GM21367 (cell line): ENCODE results near the gene M6PR.
A peak's percentile ranks its signal among the peaks of the same experiment; 100 is the strongest.

Experiments used
- ATAC-seq: cut with Tn5 transposase; IDR thresholded peaks from one replicate; pipeline ENCODE4 v1.9.1; 2021; ENCODE audit not compliant: unreplicated experiment

Gene M6PR

DNA sequence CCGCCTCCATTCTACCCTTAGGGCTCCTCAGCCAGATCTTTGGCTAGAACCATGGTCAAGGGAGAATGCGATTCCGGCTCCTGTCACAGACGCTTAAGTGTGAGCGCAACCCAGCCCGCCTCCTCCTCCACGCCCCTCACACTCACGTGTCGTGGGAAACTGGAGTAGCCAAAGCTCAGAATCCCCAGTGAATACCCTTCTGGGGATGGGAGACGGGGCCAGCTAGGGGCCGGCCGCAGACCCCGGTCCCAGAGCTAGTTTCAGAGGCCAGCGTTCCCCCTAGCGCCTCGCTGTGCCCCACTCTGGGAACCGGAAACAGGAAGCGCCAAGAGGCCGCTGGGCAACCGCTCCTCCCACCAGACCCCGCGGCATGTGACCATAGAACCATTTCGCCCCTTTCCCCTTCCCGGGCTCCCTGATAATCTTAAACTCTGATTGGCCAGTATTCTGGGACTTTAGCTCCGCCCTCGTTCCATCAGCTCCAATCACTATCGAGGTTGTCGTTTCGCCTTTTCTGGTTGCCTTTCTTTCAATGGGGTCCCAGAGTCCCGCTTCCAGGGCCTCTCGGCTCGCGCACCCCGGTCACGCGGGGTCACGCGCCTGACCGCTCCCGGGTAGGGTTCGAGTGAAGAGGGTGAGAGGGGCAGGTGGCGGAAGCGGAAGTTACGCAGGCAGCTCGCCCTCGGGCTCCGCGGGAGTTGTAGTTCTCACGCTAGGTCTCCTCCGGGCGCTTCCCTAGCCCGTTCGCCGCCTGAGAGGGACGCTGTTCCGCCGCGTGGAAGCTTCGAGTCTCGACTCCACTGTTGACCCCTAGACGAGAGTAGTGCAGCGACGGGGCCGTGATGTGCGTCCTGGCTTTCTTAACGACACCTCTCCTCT is at the start of gene M6PR:
Gene M6PR (minus strand): TSS at position 304 of the 879 bp plus-strand sequence. CDS start 3,241 bp downstream, outside the sequence.
- ATAC-seq: peak; percentile 80

DNA sequence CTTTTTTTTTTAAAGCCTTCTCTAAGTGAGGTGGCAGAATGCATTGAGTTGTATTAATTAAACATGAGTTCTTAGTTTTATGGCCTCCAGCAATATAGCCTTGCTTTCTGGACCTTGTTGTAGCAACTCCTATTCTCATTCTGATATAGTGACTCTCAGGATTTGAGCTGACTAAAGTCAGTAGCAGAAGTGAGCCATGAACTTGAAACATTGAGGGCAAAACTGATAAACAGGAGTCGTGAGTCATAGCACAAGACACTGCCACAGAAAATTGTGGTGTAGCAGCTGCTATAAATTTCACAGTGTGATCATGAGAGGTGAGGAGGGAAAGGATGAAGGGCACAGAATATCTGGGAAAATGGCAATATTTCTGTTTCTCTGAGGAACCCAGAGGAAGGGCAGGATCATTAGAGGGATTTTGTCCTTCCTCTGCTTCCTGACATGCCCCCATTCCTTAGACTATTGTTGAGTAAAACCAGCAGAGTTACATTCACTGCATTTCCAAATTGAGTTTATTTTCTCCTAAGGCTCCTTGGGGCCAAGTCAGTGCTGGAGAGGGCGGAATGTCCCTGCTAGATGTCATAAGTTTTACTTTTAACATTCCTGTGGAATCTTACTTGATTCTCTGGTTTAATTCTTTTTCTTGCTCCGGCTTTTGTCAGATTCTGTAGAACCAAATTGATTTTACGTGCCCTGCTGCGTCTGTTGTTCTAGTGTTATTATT is 47.4 kb upstream of the M6PR start:
- ATAC-seq: peak; percentile 96

DNA sequence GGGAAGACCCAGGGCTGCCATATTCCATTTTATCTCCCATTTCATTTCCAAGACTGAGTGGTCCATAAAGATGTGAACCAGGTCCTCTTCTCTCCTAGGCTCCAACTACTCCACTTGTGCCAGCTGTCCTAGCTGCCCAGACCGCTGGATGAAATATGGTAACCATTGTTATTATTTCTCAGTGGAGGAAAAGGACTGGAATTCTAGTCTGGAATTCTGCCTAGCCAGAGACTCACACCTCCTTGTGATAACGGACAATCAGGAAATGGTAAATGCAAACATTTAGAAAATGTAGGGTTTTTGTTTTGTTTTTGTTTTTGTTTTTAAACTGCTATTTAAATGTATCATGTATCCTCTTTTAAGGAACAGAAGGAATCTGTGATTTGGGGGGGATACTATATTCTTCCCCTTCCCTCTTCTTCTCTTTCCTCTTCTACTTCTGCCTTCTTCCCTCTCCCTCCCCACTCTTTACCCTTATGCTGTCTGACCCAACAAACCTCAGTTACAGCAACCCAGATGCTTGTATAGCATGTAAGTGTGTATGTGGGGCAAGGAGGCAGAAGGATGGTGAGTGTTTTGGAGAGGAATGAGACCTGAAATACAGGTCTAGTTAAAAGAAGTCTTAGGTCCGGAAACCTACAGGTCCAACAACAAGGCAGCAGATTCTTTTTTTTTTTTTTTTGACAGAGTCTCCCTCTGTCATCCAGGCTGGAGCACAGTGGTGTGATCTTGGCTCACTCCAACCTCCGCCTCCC is 45.8 kb upstream of the M6PR start:
- ATAC-seq: no peak

DNA sequence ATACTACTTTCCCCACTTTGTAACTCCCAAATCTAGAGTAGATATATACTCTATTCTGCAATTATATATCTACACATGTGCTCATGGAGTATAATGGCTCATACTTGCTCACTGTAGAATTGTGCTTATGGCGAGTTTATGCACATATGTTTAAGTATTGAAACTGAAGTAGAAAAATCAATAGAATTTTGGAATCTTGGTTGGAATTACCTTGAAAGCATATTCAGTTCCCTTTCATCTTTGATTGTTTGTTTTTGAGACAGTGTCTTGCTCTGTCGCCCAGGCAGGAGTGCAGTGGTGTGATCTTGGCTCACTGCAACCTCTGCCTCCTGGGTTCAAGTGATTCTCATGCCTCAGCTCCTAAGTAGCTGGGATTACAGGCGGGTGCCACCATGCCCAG is 44.4 kb upstream of the M6PR start:
- no peak for ATAC-seq

DNA sequence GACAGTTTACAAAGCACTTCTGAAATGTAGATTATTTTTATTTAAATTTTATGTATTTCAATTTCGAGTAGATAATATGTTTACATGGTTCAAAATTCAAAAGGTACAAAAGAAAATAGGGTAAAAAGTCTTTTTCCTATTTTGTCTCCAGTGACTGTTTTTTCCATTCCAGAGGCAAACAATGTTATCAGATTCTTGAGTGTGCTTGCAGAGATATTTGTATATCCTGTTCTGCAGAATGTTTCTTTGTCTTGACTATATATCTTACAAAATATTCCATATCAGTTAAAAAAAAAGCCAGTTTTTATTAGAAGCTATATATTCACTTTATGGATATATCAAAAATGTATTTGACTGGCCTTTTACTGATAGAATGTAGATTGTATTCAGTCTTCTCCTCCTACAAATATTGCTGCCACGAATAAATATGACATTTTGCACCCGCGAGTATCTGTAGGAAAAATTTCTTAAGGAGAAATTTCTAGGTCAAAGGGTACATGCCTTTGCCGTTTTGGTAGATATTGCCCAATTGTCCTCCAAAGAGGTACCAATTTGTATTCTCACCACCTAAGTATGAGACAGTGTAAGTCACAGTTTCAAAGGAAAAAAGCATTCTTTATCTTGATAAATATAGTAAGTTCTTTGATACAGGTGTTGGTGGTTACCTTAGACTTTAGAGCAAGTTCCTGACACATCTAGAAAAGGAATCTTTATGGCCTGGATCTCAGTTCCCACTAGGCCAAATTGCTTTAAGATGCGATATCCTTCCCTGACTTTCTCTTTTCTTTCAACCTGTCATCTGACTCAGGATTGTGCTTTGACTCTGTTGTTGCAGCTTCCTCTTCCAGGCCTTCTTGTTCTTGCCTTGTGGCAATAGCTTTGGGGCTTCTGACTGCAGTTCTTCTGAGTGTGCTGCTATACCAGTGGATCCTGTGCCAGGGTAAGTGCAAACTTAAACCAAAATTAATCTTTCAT is 42.2 kb upstream of the M6PR start:
- ATAC-seq: no peak

DNA sequence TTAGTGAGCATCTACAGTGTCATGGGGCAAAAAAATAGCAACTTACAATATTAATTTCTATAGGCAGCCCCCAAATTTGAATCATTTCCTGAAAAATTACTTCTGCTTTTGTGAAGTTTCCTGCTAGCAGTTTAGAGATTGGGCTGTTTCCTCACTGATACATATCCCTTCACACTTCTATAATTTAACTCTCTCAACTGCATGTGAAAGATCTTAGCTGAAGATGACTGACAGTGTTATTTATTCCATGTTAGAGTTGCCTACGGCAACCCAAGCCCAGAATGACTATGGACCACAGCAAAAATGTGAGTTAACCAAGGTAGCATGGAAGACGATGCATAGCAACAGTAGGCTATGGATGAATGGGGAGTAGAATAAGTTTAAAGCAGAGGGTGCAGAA is 40.0 kb upstream of the M6PR start, which contains the start of gene KLRG1:
Gene KLRG1 (plus strand): TSS at position 134 of the 400 bp plus-strand sequence. CDS start 90 bp downstream, at position 224.
- no peak for ATAC-seq

DNA sequence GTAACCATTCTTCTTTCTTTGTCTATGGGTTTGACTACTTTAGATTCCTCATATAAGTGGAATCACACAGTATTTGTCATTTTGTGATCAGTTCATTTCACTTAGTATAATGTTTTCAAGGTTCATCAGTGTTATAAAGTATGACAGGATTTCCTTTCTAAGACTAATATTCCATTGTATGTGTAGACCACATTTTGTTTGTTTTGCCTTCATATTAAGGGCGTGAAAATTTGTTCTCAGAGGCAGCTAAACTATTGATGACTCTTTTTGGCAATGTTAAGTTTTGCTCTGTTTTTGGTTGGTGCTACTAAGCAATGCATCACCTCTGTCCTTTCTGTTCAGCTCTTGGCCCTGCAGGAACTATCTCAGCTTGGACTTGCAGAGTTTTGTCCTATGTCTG is 38.2 kb upstream of the M6PR start:
- ATAC-seq: no peak

DNA sequence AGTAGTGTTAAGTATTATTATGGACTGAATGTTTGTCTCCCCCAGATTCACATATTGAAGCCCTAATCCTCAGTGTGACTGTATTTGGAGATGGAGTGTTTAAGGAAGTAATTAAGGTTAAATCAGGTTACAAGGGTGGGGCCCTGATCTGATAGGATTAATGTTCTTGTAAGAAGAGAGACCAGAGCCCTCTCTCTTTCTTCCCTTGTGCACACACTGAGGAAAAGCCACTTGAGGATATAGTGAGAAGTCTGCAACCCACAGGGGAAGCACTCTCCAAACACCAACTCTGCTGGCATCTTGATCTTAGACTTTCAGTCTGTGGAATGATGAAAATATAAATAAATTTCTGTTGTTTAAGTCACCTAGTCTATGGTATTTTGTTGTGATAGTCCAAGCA is 37.7 kb upstream of the M6PR start:
- no peak for ATAC-seq

DNA sequence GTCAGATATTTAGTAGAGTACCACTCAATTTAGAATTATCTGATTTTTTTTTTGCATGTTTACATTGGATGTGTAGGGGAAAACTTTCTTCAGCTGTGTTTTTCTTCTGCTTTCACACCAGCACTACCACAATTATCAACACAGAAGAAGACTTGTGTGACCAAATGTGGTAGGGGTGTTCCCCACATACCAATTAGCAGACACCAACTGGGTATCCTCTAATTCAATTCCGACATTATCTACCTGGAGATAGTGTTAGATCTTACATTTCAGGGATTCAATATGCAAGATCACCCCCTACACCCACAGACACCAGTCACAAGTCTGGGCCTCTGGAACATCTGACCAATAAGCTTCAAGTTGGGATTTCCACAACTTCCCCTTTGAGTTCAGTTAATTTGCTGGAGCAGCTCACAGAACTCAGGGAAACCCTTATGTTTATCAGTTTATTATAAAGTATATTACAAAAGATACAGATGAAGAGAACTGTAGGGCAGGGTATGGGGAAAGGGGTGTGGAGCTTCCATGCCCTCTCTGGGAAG is 35.8 kb upstream of the M6PR start:
- ATAC-seq: no peak

DNA sequence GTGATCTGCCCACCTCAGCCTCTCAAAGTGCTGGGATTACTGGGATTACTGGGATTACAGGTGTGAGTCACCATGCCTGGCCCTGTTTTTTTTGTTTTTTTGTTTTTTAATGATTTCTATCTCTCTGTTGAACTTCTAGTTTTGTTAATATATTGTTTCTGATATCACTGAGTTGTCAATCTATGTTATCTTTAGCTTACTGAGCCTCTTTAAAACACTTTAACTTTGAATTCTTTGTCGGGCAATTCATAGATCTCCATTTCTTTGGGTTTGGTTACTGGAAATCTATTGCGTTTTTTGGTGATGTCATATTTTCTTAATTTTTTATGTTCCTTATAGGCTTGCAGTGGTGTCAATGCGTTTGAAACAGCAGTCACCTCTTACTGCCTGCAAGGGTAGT is 30.7 kb upstream of the M6PR start:
- ATAC-seq: no peak

DNA sequence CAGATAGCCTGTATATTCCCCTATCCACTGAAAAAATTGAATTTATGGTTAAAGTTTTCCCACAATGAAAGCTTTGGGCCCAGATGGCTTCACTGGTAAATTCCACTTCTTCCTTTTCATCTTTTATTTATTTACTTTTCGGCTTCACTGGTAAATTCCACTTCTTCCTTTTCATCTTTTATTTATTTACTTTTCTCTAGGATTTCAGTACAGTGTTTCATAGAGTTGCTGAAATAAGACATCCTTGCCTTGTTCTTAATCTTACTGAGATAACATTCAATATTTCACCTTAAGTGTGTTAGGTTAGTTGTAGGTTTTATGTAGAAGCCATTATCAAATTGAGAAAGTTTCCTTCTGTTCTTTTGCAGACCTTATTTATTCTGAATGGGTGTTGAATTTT is 21.0 kb upstream of the M6PR start:
- no peak for ATAC-seq

DNA sequence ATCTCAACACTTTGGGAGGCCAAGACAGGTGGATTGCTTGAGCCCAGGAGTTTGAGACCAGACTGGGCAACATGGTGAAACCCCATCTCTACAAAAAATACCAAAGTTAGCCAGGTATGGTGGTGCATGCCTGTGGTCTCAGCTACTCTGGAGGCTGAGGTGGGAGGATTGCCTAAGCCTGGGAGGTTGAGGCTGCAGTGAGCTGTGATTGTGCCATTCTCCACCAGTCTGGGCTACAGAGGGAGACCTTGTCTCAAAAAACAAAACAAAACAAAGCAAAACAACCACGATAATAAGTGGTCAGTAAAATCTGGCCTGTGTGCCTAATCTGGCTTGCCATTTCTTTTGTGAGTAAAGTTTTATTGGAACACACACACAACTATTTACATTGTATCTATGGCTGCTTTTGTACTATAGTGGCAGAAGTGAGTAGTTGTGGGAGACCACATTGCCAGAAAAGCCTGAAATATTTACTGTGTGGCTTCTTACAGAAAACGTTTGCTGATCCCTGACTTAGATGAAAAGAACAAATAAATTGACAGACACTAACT is 20.5 kb upstream of the M6PR start:
- no peak for ATAC-seq

DNA sequence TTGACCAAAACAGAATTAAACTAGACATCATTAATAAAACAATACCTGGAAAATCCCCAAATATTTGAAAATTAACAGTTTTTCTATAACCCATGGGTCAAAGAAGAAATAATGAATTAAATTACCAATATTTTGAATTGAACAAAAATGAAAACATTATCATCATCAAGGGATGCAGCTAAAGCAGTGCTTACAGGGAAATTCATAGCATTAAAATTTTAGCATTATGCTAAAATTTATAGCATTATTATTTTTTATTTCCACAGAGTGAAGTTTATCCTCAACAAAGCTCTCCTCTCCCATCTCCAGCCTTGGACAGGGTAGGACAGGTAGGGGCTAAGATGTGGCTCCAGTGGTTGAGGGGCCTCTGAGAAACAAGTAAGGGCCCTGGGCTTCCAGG is 19.3 kb upstream of the M6PR start:
- ATAC-seq: no peak

DNA sequence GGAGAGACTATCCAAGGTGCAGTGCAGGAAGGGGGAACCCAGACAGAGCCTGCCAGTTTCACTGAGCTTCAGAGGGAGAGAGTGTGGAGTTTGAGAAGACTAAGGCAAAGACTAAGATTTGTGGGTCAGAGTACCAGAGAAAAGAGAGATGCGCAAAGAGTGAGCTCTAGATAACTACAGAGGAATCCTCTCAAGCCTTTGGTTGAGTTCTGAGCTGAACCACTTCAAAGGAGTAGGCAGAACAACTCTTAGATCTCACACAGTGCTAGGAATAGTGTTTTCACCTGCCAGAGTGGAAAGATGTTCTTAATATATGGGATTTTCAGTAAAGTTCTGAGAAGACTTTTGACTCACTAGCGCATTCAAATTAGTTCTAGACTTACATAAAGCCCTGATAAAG is 10.7 kb upstream of the M6PR start:
- no peak for ATAC-seq

DNA sequence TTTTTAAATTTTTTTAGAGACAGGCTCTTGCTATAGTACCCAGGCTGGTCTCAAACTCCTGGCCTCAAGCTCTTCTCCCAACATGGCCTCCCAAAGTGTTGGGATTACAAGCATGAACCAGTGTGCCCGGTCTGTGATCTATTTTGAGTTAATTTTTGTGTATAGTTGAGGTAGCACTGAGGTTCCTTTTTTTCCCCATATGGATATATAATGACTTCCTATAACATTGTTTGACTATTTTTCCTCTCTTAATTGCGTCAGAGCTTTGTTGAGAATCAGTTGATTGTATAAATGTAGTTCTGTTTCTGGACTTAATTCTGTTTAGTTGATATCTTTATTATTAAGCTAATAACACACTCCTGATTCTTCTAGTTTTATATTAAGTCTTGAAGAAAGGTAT is 8.6 kb upstream of the M6PR start:
- ATAC-seq: no peak

DNA sequence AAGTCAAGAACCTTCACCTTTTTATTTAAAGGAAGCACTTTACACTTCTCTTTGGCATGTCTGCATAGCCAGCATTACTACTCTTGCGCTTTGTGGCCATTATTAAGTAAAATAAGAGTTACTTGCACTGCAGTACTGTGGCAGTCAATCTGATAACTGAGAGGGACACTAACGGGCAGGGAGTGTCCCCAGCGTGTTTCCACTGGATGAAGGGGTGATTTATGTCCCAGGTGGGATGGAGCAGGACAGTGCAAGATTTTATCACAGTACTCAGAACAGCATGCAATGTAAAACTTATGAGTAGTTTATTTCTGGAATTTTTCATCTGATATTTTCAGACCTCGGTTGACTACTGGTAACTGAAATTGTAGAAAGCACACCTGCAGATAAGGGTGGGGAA is 8.1 kb upstream of the M6PR start:
- ATAC-seq: no peak

DNA sequence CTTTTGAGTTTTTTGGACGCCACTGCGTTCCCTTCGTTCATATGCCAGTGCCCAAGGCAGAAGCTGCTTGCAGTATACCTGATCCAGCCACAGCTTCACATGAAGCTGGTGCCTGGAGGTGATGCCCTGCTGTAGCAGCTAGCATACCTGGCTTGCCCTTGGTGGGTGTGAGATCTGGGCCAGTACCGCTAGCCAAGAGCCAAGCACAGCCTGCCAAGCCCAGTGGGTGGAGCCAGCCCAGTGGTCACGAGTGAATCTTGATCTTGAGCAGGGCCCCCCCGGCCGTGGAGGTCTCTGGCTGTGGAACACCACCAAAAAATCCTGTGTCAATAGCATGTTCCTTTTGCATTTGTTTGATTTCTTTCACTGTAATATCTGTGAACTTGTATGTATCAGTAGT is 7.3 kb upstream of the M6PR start:
- ATAC-seq: no peak

DNA sequence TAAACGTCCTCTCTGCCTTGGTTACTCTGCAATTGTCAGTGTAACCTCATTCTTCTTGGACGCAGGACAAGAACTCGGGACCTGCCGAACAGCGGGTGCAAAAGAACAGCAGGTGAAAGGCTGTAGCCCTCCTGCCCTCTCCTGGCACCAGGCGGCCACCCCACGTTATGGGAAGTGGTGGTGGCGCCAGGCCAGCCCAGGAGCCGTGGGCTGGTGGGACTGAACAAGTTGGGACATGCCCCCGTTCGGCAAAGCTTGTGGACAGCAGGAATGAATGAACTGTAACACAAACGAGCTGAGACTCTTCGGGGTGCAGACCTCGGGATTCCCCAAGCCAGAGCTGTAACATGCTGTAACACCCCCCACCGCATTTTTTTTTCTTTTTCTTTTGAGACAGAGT is 6.6 kb upstream of the M6PR start:
- ATAC-seq: no peak

DNA sequence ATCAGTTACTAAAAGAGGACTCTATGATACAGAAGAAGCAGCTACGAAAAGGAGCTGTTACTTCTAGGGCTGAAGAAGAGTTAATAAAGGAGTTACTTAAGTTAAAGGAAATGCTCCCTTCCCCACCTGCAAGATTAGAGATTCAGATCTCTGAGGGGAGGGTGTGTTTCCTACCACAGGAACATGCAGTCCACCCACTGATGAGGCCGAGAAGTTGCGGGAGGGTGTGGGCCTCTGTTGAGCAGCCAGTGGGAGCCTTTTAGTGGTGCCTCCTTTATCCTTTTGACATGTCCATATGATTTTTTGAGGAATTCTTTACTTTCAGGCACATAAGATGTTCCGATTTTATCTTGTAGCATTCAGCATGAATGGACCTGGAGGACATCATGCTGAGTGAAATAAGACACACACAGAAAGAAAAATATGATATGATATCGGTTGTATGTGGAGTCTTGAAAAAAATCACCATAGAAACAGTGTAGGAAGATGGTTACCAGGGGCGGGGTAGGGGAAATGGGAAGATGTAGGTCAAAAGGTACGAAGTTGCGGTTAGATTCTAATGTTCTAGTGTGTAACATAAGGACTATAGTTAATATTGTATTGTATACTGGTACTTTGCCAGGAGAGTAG is 4.4 kb upstream of the M6PR start:
- no peak for ATAC-seq
